Measurements from ENCODE around the gene OPRL1.

The OPRL1 gene

DNA sequence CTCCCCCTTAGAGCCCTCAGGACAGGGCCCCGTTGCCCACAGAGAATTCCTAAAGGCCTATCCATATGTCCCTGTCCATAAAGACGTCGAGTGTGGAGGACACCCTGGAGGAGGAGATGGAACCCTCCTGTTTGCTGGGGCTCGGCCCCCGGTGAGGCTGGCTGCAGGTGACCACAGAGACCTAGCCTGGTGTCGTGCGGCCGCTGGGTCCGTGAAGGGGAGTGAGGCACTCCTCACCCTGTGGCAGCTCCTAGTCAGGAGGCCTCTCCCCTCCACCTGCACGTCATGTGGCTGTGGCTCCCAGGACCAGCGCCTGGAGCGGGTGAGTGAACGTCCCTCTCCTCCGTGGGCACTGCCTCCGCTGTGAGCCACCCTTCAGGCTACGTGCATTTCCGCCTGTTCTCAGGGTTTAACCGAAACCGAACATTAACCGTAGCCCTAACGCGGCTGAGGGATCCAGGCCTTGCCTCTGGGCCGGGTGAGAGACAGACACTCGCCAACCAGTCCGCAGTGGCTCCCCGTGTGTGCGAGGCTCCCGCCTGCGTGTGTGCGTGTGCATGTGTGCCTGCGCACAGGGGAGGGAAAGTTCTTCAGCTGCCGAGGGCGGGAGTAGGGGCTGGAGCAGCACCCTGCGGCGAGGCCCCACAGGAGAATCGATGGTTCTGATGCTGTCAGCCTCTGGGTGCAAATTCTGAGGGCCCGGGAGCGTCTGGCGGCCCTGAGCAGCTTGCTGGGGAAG is 22.8 kb upstream of the OPRL1 start:
- DNase-seq: no peak

DNA sequence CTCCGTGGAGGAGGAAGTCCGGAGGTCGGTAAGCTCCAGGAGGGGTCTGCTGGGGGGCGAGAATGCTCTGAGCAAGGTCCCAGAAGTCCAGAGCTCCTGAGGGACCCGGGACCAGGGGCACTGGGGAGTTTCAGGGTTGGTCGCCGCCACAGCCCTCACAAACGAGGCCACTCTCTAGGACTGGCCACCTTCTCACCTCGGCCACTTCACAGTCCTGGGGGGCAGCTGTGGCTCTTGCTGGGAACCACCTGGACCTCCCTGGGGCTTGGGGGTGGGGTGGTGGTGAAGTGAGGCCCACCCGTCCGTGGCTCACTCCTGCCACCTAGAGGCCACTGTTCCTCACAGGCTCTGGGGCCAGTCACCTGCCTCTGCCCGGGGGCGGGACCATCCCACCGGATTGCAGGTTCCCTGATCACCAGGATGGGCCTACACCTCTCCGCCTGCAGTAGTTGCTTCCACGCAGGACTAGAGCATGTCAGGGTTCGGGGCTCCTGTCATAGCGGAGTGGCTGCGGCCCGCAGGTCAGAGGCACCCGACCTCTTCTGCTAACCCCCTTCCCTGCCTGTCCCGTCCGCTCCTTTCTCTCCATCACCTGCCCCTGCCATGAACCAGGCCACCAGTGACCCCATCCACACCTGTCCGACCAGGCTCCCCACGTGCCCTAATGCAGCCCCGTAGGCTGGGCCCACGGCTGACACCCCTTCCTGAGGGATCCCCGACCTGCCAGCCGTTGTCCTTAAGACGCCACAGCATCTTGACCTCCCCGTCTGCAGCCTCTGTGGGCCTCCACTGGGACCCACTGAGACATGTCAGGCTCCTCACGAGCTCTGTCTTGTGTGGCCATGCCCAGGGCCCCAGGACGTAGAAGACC is 22.0 kb upstream of the OPRL1 start:
- peak; percentile 36 for DNase-seq

DNA sequence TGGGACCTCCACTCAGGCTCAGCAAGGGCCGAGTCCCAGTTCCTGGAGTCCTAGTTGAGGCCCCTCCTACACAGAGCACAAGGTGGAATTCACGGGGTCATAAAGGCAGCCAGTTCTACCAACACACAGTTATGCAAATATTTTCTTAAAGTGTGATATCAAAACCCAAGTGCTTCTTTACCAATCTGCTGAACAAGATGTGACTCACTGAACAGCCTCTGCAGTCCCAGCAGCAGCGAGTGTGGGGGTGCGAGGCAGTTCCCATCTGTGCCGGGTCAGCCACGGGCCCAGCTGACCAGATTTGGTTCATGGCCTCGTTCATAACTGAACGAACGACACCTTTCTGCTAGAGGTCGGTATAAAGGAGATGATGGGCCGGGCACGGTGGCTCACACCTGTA is 21.3 kb upstream of the OPRL1 start:
- no peak for DNase-seq

DNA sequence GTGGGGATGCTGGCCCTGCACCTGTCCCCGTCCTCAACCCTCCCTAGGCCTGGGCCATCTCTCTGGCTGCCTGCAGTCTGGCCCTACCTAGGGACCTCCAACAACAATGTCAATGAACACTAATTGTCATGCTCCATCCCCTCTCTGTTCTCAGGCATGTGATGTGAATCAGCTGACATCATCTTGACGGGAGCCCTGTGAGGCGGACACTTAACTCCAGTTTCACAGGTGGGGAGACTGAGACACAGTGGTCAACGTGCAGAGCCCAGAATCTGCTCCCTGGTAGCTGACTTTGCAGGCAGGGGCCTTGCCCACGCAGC is 17.6 kb upstream of the OPRL1 start:
- DNase-seq: no peak

DNA sequence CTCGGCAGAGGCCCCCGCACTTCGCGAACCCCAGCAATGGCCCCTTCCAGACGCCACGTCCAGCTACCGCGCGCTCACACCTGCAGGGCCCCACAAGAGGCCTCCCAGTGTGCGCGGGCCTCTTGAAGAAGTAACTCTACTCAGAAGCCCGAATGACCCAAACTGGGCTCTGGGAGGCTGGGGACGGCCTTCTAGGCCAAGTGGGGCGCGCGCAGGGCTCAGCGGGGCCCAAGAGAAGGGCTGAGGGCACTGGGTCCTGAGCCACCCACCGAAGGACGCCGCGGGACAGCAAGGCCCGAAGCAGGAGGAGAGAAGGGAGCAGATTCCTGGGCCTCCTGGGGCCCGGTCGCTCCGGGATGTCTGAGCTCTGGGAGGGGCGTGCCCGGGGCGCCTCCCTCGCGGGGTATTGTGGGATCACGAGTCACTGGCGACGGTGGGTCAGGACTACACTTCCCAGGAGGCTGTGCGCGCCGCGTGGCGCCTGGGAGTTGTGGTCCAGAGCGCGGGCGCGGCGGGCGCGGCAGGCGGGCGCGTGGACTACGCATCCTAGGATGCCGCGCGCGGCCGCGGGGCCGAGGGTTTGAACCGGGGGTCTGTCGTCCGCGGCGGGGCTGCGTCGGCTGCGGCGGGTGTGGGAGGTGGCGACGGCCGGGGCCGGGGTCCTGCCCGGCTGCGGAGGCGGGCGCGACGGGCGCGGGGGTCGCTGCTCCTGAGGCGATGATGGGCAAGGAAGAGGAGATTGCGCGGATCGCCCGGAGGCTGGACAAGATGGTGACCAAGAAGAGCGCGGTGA is 17.1 kb upstream of the OPRL1 start, which contains the start of gene TCEA2:
Gene TCEA2 (plus strand): TSS at position 603 of the 793 bp plus-strand sequence. CDS start 115 bp downstream, at position 718.
- peak; percentile 87 for DNase-seq

DNA sequence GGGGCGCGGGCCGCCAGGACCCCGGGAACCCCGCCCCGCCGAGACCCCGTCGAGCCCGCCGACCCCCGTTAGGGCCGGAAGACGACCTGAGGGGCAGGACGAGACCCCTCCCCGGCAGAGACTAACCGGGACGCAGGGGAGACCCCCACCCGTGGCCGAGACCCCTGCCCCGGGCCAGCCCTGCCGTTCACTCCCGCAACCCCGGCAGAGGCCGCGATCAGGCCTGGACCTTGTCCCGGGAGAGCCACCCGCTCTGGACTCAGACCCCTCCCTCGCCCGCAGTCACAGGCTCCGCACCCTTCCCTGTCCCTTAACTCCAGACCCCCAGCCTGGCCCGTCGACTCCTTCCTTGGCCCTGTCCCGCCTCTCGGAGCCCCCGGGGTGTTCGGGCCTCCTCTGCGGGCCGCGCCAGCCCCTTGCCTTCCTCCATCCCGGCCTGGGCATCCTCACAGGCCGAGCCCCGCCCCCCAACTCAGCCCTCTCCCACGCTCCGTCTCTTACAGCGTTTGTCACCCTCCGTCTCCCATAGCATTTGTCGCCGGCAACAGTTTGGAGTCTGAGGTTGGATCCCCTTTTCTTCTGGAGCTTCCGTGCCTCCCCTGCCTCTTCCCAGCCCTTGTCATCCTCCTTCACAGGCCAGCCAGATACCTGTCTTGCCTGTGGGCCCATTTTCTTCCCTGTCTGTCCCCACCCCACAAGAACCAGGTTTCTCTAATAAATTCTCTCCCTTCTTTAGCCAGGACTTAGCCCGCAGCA is 16.3 kb upstream of the OPRL1 start:
- DNase-seq: no peak

DNA sequence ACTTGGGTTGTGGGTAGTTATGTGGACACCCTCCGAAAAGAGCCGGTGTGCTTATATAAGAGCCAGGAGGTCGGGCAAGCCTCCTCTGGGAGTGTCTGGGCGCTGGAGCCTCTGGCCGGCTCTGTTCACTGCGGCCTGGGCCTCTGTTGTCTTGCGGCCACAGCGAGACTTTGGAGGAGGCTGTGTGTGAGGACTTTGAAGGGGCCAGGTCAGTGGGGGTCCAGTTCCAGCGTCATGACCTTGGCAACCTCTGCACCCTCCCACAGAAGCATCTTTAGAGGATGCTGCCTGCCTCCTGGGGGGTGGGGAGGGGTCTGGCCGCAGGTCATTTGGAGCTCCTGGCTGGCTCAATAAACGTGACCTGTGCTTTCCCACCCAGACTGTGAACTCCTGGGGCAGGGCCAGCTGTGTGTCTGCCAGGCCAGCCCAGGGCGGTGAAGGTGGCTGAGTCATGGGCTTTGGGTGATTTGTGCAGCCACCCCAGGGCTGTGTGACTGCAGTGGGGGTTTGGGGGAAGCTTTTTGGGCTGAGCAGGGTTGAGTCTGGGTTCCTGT is 15.7 kb upstream of the OPRL1 start:
- DNase-seq: no peak

DNA sequence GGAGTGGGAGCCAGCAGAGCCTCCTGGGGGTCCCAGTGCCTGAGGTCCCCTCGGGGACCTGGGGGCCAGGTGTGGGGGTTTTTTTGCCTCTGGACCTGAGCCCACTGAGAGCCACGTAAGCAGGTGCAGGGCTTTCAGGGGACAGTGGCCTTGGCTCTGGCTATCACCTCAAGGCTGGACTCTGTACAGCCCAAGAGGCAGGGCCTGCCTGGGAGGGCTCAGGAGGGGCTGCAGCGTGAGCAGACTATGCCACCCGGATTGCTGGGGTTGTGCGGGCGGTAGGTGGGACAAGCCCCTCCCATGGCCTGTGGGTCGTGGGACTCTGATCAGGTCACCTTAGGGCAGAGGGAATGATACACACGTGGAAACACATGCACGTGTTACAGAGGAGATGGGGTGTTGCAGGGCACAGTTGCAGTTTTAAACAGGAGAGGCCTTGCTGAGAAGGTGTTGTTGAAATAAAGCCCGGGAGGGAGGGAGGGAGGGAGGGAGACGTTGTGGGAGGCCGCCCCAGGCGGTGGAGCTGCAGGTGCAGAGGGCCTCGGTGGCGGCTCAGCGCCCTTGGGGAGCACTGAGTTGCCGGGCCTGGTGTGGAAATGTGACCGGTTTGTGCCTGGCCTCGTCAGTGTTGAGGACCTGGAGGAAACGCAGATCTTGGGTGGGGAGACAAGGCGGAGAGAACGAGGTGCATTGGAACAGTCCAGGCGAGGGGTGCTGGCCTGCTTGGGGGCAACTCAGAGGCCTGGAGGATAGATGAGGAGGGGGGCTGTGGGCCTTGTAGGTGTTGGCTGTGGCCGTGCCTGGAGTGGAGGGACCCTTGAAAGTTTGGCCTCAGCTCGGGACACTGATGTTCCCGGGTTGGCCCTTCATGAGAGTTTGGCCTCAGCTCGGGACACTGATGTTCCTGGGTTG is 14.6 kb upstream of the OPRL1 start:
- no peak for DNase-seq

DNA sequence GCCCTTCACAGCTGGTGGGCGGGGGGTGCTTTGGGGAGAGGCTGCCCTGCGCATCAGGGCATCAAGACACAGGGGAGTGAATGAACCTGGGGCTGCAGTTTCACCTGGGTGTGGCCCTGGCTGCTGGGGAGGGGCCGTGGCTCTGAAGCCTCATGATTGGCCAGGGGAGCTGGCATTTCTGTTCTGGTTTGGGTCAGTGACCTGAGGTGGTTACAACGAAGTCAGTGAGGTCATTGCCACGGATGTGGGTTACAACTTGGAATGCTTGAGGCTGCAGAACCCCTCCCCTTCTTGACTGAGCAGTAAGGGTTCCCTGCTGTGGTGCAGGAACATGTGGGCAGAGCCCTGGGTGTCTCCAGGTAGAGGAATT is 13.9 kb upstream of the OPRL1 start:
- no peak for DNase-seq

DNA sequence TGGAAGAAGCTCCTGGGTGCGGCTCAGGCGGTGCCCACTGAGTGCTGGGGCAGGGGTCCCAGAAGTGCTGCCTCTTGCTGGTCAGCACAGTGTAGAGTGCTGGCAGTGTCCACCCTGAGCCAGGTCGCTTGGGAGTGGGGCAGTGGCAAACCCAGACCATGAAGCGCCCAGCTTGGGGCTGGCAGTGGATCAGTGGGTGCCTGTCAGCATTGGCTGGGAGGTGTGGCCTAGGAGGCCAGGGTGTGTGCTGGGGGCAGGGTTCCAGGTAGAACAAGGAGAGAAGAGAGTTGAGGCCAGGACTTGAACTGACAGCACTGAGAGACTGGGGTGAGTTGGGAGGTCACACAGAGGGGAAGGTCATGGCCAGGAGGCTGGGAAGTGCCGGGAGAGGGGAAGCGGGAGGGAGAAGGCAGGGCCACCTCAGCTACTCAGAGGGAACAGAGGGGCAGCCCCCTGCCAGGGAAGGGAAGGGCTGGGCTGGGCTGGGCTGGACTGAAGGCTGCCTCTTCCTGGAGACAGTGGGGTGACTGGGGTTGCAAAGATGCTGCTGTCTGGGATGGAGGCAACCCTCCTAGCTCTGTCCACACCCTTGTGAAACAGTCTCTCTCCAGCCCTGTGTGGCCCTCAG is 12.8 kb upstream of the OPRL1 start:
- DNase-seq: no peak

DNA sequence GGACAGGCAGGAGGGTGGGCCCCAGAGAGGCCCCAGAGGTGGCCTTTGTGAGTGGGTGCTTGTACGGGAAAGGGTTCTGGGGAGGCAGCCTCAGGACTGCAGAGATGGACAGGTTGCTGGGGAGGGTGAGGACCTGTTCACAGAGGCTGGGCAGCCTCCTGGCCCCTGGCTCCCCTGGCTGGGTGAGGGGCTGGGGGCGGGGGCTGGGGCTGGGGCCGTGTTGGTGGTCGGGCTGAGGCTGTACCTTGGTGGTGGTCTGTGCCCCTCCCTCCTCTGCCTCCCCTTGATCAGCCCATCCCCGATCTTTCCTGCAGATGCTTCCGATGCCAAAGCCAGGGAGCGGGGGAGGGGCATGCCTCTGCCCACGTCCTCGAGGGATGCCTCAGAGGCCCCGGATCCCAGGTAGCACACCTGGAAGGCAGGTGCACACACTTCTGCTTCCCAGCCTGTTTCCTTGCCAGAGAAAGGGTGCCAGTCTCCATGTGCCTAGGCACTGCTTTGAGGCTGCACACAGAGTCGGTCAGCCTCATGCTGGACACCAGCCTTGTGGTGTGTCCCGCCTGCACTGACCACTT is 12.1 kb upstream of the OPRL1 start:
- DNase-seq: no peak

DNA sequence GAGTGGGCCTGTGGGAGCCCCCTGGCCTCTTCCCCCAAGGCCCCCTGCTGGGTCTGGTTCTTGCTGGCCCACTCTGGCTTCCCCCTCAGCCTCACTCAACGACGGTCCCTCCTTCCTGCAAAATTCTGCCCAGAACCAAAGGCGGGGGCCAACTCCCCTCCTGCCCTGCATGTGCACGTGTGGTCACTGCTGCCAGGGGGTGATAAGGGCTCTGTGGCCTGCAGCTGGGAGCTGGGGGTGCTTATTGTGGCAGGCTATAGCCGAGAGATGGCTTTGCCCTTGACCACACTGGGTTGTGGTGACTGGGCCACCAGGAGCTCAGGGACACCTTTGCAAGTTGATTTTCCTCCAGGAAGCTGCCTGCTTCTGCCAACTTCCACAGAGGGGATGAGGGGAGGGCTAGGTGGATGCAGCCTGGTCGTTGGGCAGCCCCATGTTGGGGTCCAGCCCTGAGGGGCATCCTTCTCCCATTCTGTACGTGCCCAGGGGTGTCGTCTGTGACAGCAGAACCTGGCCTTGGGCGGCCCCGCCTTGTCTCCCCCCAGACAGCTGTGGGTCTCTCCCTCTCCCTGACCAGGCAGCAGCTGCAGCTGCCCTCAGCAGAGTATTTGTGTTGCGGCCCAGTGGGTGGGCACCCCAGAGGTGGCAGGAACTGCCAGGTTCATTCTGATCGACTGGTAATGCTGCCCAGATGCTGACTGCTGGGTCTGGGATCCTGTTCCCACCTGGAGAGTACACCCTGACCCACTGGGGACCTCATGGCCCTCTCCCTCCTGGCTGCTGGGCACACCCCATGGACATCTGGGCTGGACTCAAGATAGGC is 11.3 kb upstream of the OPRL1 start:
- DNase-seq: no peak

DNA sequence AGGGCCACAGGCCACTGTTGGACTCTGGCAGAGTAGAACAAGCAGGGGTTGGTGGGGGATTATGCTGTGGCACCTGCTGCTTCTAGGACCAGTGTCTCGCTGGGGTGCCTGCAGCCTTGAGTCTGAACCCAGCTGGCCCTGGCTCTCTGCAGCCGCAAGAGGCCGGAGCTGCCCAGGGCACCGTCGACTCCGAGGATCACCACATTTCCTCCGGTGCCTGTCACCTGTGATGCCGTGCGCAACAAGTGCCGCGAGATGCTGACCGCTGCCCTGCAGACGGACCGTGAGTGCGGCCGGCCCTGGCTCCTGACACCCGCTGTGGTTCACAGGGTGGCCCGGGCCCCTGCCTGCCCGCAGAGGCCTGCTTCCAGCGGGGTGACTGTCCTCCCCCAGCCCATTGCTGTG is 10.7 kb upstream of the OPRL1 start:
- DNase-seq: no peak

DNA sequence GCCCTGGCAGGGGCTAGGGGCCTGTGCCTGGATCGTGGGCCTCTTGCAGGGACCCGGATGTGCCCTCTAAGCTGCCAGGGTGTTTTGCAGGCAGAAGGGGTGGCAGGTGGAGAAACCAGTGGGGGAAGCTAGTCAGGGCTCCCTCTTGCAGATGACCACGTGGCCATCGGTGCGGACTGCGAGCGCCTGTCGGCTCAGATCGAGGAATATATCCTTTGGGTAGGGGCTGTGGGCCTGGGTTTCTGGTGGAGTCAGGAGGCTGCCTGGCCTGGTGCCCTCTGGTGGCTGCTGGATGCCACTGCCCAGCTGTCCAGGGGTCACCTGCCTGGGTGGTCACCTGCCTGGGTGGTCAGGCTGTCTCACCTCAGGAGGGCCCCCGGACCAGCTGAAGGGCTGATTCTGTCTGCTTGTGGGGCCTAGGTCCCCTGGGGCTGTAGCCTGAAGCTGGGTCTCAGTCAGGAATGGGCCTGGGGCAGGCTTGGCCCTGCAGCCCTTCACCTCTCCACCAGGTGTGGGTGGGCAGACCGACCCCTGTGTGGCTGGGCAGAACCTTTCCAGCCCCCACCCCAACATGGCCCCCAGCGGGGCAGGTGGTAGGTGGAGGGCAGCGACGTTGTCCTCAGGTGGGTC is 10.2 kb upstream of the OPRL1 start:
- no peak for DNase-seq

DNA sequence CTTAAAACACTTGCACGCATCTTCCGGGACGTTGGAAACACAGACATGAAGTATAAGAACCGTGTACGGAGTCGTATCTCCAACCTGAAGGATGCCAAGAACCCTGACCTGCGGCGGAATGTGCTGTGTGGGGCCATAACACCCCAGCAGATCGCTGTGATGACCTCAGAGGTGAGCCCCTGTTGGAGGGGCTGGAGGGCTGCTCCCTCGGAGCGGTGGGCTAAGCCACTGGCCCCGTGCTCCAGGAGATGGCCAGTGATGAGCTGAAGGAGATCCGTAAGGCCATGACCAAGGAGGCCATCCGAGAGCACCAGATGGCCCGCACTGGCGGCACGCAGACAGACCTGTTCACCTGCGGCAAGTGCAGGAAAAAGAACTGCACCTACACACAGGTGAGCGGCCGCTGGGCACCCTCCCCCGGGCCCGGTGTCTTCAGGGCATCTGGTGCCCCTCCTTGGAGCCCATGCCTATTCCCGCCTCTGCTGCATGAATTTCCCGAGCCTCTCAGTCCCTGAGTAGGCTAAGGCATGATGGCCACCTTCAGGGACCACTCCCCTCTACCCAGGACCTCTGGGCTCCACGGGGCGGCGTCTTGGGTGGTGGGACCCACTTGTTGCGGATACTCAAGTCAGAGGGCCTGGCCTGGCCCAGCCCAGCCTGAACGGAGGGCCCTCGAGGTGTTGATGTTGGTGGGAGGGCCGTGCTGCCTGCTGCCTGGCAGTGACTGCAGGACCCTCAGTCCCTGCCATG is 9.5 kb upstream of the OPRL1 start:
- no peak for DNase-seq

DNA sequence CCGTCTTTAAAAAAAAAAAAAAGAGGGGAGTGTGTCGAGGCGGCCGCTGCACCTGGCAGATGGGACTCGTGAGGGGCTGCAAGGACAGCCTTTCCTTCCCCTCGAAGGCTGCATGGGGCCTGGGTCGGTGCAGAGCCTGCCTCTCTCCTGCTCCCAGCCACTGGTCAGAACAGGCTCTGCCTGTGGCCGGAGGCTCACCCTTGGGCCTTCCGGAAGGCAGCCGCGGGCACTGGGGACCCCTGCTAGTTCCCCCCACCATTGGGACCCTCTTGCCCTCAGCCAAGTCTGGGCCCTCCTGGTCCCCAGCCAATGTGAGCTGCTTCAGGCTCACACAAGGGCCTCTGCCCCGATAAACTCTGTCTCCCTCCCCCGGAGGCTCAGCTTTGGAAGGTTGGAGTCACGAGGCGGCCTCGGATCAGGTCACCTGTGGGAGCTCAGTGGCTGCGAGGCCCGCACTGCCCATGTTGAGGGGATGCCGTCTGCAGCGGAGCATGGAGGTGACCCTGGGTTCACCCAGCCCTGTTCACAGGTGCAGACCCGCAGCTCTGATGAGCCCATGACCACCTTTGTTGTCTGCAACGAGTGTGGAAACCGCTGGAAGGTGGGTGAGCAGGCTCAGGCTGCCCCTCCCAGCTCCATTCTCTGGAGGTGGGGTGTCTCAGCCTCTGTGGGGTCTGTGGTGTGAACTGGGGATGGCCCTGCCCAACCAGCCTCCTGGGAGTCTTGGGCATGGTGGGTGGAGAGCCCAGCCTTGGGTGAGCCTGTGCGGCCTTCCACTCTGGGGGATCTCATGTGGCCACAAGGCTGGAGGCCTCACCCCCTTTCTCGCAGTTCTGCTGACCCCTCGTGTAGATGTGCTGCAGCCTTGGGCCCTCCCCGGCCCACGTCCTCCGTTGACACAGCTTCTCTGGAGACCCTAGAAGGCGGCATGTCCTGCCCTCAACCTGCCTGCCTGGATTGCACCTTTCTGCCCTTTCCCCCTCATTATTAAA is 8.2 kb upstream of the OPRL1 start:
- no peak for DNase-seq

DNA sequence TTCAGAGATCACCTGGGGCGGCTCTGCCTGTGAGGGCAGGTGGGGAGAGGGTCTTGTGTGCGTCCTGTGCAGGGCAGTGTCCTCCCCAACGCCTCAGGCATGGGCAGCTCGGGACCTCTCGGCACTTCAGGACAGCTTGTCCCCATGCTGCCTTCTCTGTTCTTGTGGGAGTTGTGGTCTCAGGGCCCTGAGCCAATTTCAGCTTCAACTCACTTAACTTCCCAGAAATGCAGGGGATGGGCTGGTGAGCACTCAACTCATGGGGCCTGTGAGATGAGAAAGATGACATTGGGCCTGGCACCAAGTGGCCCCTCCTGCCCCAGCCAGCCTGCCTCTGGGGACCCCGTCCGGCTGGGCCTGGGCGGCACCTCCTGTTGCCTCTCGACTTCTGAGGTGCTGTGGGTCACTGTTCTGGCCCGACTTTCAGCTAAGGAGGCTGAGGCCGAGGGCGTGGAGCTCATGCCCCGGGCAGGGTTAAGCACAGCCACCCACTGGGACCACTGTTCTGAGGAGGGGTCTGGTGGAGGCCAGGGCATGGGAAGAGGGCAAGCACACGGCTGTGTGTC is 7.3 kb upstream of the OPRL1 start:
- DNase-seq: no peak
